Measurements from ENCODE around the gene ARL9. TPM values are rescaled to one million over a fixed set of nuclear protein-coding genes. Genes with fewer than 3 reads are reported as not detected.

Gene ARL9, protein sequence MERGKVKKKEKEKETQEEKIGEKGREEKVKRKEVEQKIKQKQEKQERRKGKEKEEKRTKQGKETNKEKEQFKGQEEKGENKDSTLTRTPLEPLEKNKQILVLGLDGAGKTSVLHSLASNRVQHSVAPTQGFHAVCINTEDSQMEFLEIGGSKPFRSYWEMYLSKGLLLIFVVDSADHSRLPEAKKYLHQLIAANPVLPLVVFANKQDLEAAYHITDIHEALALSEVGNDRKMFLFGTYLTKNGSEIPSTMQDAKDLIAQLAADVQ
- total RNA-seq, result 0.29 and 0.71 TPM in 2 replicates

DNA sequence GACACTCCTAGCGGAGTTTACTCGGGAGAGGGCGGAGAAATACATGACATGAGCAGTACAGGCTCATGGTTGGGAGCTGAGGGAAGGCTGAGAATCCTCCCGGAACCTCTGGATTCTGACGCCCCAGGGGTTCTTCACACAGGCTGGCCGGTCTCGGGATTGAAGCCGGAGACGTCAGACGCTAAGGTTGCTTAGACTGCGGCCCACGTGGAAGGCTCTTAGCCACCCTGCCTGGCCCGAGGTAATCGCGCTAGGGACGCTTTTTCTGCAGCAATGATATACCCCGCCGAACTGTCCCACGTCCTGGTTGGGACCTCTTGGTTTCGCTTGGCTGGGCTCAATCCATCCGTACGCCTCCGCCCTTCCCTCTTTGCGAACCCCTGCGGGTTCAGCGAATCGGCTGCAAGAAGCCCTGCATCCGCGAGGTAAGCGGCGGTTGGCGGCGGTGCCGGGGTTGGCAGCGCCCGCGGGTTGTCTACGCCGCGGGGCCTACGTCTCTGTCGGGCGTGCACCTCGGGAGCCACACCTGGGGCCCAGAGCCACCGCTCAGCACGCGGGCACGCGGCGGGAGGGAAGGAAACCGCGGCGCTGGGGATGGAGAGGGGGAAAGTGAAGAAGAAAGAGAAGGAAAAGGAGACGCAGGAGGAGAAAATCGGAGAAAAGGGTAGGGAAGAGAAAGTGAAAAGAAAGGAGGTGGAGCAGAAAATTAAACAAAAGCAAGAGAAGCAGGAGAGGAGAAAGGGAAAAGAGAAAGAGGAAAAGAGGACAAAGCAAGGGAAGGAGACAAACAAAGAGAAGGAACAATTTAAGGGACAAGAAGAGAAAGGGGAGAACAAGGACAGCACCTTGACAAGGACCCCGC is at the start of gene ARL9:
TSS of gene ARL9 (plus strand) at position 523 of the 862 bp plus-strand sequence. CDS start at position 595, 72 bp downstream.

GRCh38 chr4:56467284-56468096 is 38.1 kb upstream of the ARL9 start, which contains the start of gene SRP72:
SRP72 (plus strand) TSS chr4:56467617; CDS start chr4:56467636, 19 bp downstream.

Other genes with a start within 250 kb of the ARL9 start
- gene AASDH, start 118.3 kb upstream of the ARL9 start, total RNA-seq, result 6.6 and 14.7 TPM in 2 replicates
- 11.2 and 13.1 TPM in 2 replicates for gene PPAT, start 70.2 kb upstream of the ARL9 start, total RNA-seq
- 81.6 and 92.9 TPM in 2 replicates for gene PAICS, start 69.5 kb upstream of the ARL9 start, total RNA-seq
- gene SRP72, start 38.2 kb upstream of the ARL9 start, total RNA-seq, result 49.3 and 64.7 TPM in 2 replicates
- gene HOPX, start 175.5 kb downstream of the ARL9 start, total RNA-seq, result 3.9 and 5.5 TPM in 2 replicates

All from myometrial cell (primary cell).